ENCODE results near the gene ANKRD40.
A peak's percentile ranks its signal among the peaks of the same experiment; 100 is the strongest.

Gene ANKRD40

DNA sequence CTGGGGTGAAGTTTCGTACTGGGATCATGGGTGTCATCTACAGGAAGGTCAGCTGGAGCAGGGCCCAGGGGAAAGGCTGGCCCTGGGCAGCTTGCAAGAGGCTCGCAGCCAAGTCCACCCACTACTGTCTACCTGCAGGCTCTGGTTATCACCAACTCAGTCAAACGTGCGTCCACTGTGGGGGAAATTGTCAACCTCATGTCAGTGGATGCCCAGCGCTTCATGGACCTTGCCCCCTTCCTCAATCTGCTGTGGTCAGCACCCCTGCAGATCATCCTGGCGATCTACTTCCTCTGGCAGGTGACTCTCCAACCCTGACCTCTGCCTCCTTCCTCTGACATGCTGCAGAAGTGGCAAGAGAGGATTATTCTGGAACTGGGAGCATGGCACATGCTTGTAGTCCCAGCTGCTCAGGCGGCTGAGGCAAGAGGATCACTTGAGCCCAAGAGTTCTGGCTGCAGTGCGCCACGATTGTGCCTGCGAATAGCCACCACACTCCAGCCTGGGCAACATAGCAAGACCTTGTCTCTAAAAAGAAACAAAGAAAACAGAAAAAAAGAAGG is 43.8 kb downstream of the ANKRD40 start:
- no peak overlapping the region for H3K27ac ChIP-seq
- TF ChIP-seq, protein P1, sequence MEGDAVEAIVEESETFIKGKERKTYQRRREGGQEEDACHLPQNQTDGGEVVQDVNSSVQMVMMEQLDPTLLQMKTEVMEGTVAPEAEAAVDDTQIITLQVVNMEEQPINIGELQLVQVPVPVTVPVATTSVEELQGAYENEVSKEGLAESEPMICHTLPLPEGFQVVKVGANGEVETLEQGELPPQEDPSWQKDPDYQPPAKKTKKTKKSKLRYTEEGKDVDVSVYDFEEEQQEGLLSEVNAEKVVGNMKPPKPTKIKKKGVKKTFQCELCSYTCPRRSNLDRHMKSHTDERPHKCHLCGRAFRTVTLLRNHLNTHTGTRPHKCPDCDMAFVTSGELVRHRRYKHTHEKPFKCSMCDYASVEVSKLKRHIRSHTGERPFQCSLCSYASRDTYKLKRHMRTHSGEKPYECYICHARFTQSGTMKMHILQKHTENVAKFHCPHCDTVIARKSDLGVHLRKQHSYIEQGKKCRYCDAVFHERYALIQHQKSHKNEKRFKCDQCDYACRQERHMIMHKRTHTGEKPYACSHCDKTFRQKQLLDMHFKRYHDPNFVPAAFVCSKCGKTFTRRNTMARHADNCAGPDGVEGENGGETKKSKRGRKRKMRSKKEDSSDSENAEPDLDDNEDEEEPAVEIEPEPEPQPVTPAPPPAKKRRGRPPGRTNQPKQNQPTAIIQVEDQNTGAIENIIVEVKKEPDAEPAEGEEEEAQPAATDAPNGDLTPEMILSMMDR (conservative IDR thresholded peaks at IDR 0.05) = no peak
- no peak for TF ChIP-seq ZFX (IDR thresholded peaks at IDR 0.05)

DNA sequence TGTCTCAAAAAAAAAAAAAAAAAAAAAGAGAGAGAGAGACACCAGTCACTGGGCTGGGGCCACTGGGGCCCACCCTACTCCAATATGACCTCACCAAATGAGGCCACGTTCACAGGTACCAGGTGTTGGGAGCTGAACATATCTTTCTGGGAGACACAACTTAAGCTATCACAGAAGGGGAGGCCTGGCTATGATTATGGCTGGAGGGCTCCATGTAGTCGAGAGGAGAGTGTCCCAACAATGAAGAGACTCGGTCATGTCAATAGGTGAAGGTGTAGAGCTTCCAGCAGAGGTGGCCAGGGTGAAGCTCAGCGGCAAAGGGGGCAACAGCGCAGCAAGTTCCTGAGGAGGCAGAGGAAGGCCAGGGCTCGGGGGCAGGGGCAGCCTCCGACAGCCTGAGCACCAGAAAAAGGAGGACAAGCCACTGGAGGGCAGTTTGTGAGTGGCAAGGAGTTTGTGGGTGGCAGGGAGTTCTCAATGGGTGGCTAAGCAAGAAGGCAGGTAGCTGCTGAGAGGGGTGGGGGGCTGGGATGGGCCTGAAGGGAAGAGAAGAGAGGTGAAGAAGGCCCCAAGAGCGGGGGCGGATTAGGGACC is 45.0 kb downstream of the ANKRD40 start:
- TF ChIP-seq ZFX (IDR thresholded peaks at IDR 0.05) = no peak
- TF ChIP-seq, protein P1 (conservative IDR thresholded peaks at IDR 0.05) = no peak
- H3K27ac ChIP-seq = peak overlapping the region; percentile 72; the same call in 1 of the 2 replicates

DNA sequence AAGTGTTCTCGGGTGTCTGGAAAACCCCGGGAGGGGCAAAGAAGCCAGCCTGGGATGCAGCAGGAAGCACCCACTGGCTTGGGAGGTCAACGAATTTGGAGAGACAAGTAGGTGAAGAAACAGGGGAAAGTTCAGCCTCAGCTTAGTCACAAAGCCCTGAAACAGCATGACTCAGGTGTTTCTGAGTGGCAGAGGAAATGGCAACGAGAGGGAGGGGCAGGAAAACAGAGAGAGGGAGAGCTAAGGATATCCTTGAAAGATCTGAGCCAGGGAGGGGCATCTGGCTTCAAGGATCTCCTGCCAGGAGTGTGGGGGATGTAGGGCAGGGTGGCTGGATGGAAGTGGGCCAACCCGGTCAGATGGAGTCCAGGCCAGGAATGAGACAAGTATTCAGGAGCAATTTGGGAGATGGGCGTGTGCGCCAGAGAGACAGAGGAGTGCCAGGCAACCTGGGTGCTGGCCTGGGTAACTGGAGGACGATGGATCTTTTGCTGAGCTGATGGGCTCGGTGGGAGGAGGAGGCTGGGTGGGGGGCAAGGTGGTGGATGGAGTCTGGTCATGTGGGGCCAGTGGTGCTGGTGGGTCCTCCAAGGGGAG is 45.8 kb downstream of the ANKRD40 start:
- no peak for TF ChIP-seq ZFX (IDR thresholded peaks at IDR 0.05)
- TF ChIP-seq, protein P1 (conservative IDR thresholded peaks at IDR 0.05) = no peak
- H3K27ac ChIP-seq = peak overlapping the region; percentile 72

DNA sequence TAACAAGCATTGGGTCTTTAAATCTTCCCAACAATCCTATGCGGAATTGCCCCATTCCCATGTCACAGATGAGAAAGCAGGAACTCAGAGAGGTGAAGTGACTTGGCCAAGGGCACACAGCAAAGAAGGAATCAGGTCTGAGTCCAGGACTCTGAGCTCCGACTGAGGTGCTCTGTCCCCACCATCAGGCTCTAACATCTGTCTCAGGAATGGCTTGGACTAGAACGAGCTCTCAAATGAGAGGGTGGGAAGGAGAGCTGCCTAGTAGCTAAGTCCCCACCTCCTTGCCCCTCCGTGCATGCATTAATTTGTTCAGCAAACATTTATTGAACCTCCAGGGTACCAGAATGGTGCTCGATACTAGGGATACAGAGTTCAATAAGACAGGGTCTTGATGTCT is 46.4 kb downstream of the ANKRD40 start:
- TF ChIP-seq, protein P1 (conservative IDR thresholded peaks at IDR 0.05) = no peak
- TF ChIP-seq ZFX (IDR thresholded peaks at IDR 0.05) = no peak
- peak overlapping the region; percentile 72 for H3K27ac ChIP-seq

DNA sequence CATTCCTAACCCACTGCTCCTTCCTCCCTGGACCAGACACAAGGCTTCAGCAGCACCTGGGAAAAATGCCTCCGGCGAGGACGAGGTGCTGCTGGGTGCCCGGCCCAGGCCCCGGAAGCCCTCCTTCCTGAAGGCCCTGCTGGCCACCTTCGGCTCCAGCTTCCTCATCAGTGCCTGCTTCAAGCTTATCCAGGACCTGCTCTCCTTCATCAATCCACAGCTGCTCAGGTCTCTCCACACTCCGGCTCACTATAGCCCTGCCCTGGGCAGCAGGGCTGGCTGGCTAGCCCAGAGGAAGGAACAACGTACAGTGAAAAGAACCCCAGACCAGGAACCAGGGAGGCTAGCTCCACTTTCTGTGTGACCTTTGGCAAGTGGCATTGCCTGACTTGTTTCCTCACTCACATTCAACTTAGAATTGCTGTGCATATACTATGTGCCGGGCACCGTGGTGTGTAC is 46.8 kb downstream of the ANKRD40 start:
- H3K27ac ChIP-seq = peak overlapping the region; percentile 72
- TF ChIP-seq, protein P1 (conservative IDR thresholded peaks at IDR 0.05) = no peak
- TF ChIP-seq ZFX (IDR thresholded peaks at IDR 0.05) = no peak

DNA sequence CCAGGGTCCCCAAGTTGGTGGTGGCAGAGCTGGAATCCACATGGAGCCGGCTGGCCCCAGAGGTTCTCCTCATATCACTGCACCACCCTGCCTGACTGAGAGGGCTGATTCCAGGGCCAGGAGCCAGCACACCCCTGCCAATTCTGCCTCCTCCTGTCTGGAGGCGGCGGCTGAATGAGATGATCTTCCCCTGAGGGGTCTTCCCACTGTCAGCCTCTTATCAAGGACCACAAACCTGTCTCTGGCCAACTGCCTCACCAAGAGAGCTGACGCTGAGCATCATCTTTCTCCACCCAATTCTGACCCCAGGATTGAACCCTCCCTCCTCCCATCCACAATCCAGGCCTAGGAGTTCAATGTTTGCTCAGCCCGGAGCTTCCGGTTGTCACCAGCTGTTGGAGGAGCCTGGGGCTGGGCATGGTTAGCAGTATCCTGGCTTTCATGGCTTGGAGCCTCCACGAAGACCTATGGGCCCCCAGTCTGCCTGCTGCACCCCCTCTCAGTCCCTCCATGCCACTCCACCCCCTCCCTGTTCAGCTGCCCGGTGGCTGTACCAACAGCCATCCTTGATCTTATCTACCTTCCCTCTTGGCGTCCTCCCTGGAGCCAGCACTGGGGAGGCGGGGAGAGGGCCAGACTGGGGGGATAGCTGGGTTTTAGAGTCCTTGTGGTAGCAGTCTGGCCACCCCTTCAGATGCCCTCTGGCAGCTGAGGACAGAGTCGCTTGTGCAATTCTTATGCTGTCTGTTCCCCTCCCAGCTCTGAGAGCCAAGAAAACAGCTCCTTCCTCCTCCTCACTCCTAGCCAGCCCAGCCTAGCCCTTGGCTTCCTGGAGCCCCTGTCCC is 47.5 kb downstream of the ANKRD40 start:
- TF ChIP-seq, protein P1 (conservative IDR thresholded peaks at IDR 0.05) = no peak
- peak; percentile 12; the same call in 1 of the 2 replicates for TF ChIP-seq ZFX (IDR thresholded peaks at IDR 0.05)
- H3K27ac ChIP-seq = peak overlapping the region; percentile 72
